Neural progenitor cell (in vitro differentiated cells): Measurements from ENCODE around the gene TMEM37.

Experiments used
- EZH2 ChIP-seq: fragments of 200-600 bp; sonication (generic); IDR thresholded peaks from 2 replicates; pipeline ENCODE4 v1.6.1; 2017; ENCODE audit warnings: antibody characterized with exemption, mild to moderate bottlenecking, moderate library complexity
- EZH2phosphoT487 ChIP-seq: fragments of 200-600 bp; sonication (generic); IDR thresholded peaks from 2 replicates; pipeline ENCODE4 v1.6.1; 2017; ENCODE audit warnings: antibody characterized with exemption
- TF ChIP-seq, protein P1 (sequence below): fragments of 200-600 bp; sonication (generic); IDR thresholded peaks from 2 replicates; pipeline ENCODE4 v1.5.1; 2017; ENCODE audit warnings: antibody characterized with exemption, mild to moderate bottlenecking

DNA sequence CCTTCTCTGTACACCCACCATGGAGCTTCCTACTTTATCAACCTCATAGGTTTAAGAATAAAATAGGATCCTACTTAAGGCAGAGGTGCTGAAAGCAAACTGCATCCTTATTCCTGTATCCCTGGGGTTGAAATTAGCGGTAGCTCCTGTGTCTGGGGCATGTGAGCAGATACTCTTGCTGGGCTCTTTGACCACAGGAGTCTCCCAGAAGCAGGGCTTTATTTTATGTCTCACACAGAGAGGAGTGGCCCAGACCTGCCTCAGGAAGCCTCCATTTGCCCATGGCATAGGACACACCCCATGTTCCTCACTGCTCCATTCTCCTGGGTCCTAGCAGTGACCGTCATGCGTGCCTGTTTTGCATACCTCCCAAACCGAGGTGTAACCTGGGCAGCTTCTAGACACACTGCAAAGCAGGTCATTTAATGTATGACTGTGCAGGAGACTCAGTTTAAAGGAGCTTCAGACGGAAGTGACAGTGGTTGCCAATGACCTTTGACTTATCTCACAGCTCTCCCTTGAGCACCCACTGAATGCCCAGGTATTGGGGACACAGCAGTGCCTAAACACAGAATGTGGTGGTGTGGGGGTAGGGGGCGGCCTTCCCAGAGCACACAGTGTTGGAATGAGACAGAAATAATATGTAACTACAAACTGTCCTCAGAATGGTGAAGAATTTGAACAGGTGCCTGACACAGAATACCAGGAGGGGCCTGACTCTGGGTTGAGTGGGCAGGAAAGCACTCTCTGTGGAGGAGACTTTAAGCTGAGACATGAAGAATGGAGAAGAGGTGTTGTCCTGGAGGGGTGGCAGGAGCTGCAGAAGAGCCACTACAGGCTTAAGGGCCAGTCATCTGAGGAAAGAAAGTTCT, 3.7 kb downstream of the TMEM37 start:
- TF ChIP-seq, protein P1, sequence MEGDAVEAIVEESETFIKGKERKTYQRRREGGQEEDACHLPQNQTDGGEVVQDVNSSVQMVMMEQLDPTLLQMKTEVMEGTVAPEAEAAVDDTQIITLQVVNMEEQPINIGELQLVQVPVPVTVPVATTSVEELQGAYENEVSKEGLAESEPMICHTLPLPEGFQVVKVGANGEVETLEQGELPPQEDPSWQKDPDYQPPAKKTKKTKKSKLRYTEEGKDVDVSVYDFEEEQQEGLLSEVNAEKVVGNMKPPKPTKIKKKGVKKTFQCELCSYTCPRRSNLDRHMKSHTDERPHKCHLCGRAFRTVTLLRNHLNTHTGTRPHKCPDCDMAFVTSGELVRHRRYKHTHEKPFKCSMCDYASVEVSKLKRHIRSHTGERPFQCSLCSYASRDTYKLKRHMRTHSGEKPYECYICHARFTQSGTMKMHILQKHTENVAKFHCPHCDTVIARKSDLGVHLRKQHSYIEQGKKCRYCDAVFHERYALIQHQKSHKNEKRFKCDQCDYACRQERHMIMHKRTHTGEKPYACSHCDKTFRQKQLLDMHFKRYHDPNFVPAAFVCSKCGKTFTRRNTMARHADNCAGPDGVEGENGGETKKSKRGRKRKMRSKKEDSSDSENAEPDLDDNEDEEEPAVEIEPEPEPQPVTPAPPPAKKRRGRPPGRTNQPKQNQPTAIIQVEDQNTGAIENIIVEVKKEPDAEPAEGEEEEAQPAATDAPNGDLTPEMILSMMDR, result no peak
- TF ChIP-seq EZH2 (no peak), EZH2phosphoT487 (no peak)
